LNCaP clone FGC (cell line): ENCODE results near the gene OR5V1.
"Not testable (repeated sequence)": the region's sequence is repeated elsewhere in the genome, so short reads cannot be mapped to it uniquely, and the experiment has no call there.

ENCODE experiments used
- DNase-seq: peaks from one replicate; pipeline ENCODE4 v3.0.0-alpha.2; 2011; ENCODE audit warnings: low read depth
- H3K4me3 ChIP-seq: 2 replicates; pipeline ENCODE4 v1.5.1; 2011; ENCODE audit warnings: mild to moderate bottlenecking, low read depth, low read length, control low read depth
- TF ChIP-seq, protein P1 (sequence below): IDR thresholded peaks from 2 replicates; pipeline ENCODE4 v1.5.1; 2012; ENCODE audit warnings: mild to moderate bottlenecking; ENCODE audit not compliant: control insufficient read depth, insufficient read depth; ENCODE audit errors: extremely low read depth

Gene OR5V1

DNA sequence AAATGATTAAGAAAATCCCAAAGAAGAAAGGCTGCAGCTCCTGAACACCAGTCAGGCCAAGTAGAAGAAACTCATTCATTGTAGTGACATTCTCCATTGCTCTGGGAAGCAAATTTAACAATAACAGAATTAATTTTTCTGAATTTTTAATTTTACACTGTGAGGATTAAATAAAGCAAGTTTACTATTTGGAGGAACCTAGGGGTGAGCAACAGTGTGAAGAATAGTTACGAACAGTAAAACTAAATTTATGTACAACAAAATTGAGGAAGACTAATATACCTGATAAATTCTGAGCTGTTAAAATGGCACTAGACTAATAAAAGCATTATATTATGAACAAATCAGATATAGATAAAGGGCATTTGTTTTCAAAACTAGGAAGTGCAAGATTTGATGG lies 6.5 kb upstream of the OR5V1 start, which contains the start of gene OR12D3:
TSS of gene OR12D3 (minus strand) at position 101 of the 400 bp plus-strand sequence. CDS start at position 97, 4 bp downstream.
- no peak within 1 kb of the TSS for H3K4me3 ChIP-seq
- DNase-seq = no peak
- TF ChIP-seq, protein P1, sequence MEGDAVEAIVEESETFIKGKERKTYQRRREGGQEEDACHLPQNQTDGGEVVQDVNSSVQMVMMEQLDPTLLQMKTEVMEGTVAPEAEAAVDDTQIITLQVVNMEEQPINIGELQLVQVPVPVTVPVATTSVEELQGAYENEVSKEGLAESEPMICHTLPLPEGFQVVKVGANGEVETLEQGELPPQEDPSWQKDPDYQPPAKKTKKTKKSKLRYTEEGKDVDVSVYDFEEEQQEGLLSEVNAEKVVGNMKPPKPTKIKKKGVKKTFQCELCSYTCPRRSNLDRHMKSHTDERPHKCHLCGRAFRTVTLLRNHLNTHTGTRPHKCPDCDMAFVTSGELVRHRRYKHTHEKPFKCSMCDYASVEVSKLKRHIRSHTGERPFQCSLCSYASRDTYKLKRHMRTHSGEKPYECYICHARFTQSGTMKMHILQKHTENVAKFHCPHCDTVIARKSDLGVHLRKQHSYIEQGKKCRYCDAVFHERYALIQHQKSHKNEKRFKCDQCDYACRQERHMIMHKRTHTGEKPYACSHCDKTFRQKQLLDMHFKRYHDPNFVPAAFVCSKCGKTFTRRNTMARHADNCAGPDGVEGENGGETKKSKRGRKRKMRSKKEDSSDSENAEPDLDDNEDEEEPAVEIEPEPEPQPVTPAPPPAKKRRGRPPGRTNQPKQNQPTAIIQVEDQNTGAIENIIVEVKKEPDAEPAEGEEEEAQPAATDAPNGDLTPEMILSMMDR = no peak

DNA sequence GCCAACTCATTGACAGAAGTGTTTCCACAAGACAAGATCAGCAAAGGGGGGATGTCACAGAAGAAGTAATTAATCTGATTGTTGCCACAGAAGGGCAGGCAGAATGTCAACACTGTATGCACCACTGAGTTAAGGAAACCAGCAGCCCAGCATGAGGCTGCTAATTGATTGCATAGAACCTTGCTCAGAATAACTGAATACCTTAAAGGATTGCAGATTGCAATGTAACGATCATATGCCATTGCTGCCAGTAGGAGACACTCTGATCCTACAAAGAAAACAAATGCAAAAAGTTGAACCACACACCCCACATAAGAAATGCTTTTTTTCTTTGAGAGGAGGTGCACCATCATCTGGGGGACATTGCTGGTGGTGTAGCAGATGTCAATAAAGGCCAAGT lies 13.1 kb downstream of the OR5V1 start:
- H3K4me3 ChIP-seq = no peak overlapping the region
- no peak for DNase-seq
- TF ChIP-seq, protein P1 = no peak

DNA sequence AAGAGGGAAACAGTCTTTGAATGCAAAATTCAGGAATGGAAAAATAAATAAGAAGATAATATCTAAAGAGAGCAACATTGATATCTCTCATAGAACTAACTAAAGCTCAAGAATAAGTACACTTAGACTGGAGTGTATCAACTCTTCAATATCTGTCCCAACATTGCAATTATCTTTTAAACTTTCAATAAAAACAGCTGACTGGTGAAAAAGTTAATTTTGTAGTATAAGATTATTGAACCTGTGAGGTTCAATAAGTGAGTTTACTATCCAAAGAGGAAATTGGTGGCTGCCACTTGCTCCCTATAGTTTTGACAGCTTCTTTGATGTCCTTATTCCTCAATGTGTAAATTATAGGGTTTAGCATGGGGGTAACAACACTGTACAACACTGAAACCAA lies 13.7 kb downstream of the OR5V1 start:
- TF ChIP-seq, protein P1 = no peak
- DNase-seq = no peak
- H3K4me3 ChIP-seq = no peak overlapping the region

DNA sequence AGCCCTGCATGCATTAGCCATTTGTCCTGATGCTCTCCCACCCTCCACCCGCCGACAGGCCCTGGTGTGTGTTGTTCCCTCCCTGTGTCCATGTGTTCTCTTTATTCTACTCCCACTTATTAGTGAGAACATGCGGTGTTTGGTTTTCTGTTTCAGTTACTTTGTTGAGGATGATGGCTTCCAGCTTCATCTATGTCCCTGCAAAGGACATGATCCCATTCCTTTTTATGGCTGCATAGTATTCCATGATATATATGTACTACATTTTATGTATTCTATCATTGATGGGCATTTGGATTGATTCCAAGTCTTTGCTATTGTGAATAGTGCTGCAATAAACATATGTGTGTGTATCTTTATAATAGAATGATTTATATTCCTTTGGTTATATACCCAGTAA lies 19.3 kb downstream of the OR5V1 start:
- not testable (repeated sequence) for DNase-seq

DNA sequence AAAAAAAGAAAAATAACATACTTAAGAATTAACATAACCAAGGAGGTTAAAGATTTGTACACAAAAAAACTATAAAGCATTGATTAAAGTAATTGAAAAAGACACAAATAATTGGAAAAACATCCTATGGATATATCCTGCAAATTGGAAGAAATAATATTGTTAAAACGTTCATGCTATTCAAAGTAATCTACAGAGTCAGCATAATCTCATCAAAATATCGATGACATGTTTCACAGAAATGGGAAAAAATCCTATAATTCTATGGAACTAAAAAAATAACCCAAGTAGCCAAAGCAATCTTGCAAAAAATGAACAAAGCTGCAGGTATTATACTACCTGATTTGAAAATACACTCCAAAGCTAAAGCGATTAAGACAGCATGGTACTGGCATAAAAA lies 23.3 kb downstream of the OR5V1 start:
- no peak overlapping the region for H3K4me3 ChIP-seq
- no peak for DNase-seq
- TF ChIP-seq, protein P1 = no peak

More for the DNA sequence above, 19.3 kb downstream of the OR5V1 start:
- H3K4me3 ChIP-seq = not testable (repeated sequence)

DNA sequence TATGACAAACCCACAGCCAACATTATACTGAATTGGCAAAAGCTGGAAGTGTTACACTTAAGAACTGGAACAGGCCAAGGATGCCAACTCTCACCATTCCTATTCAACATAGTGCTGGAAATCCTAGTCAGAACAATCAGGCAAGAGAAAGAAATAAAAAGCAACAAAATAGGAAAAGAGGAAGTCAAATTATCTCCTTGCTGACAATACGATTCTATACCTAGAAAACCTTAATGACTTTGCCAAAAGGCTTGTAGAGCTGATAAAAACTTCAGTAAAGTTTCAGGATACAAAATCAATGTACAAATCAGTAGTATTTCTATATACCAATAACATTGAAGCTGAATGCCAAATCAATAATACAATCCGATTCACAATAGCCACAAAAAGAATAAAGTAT lies 32.4 kb downstream of the OR5V1 start:
- no peak overlapping the region for H3K4me3 ChIP-seq
- DNase-seq = no peak
- TF ChIP-seq, protein P1 = no peak

DNA sequence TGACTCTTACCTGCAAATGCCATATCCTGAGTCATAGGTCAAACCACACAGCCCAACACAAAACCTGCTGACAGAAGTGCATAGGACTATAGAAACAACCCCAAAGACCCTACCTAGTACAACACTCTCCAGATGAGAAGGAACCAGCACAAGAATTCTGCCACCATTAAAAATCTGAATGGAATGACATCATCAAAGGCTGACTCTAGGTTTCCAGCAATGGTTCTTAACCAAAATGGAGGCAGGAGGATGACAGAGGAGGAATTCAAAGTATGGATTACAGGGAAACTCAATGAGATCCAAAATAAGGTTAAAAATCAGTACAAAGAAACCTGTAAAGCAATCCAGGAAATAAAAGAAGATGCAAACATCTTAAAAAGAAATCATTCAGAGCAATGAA lies 36.0 kb downstream of the OR5V1 start:
- no peak overlapping the region for H3K4me3 ChIP-seq
- TF ChIP-seq, protein P1 = no peak
- no peak for DNase-seq

DNA sequence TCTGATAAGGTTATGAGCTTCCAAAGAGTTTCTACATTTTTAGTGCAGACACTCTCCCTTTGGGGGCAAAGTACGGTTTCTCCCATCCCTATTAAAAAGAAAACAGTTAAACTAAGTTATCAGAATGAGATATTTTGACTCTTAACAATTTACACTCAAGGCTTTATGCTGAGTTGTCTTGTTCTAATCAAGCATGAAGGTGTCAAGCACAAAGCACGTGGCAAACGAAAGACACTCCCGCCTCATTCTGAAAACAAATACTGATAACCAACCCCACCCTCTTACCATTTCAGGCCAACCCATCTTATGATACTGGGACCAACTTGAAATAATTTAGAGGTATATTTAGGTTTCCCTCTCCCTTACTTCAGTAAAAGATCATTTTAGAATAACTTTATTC lies 42.9 kb downstream of the OR5V1 start:
- TF ChIP-seq, protein P1 = no peak

DNA sequence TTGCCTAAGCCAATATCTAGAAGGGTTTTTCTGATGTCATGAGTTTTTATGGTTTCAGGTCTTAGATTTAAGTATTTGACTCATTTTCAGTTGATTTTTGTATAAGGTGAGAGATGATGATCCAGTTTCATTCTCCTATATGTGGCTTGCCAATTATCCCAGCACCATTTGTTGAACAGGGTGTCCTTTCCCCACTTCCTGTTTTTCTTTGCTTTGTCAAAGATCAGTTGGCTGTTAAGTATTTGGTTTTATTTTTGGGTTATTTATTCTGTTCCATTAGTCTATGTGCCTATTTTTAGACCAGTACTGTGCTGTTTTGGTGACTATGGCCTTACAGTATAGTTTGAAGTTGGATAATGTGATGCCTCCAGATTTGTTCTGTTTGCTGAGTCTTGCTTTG lies 45.3 kb downstream of the OR5V1 start:
- not testable (repeated sequence) for DNase-seq, H3K4me3 ChIP-seq

More for the DNA sequence above, 42.9 kb downstream of the OR5V1 start:
- no peak for DNase-seq
- H3K4me3 ChIP-seq = no peak overlapping the region
